ENCODE data around the gene CERT1.
"Not testable (repeated sequence)": the region's sequence is repeated elsewhere in the genome, so short reads cannot be mapped to it uniquely, and the experiment has no call there.

The CERT1 gene

GRCh38 chr5:75338408-75338807 is 173.0 kb downstream of the CERT1 start:
- H3K9ac ChIP-seq (ENCODE audit: low read depth, low read length): no peak overlapping the region
- H3K36me3 ChIP-seq (ENCODE audit: control insufficient read depth, insufficient read depth, low read length): no peaks in the 10 kb centered on the region
- H3K27me3 ChIP-seq (ENCODE audit: control insufficient read depth, insufficient read depth, low read length): no peaks in the 10 kb centered on the region
- H3K4me3 ChIP-seq (ENCODE audit: low read depth, low read length): peak overlapping the region; percentile 93
- no peaks in the 10 kb centered on the region for H3K9me3 ChIP-seq (ENCODE audit: control insufficient read depth, insufficient read depth, low read length)
- peaks cover 13% of the 10 kb centered on the region for H3K4me1 ChIP-seq (ENCODE audit: control insufficient read depth, insufficient read depth, low read length)

- H3K9me3 ChIP-seq (ENCODE audit: control insufficient read depth, insufficient read depth, low read length): no peaks in the 10 kb centered on the region
- H3K9ac ChIP-seq (ENCODE audit: low read depth, low read length): peak overlapping the region; percentile 79
- H3K27me3 ChIP-seq (ENCODE audit: control insufficient read depth, insufficient read depth, low read length): no peaks in the 10 kb centered on the region
- peaks cover 13% of the 10 kb centered on the region for H3K4me1 ChIP-seq (ENCODE audit: control insufficient read depth, insufficient read depth, low read length)
- no peaks in the 10 kb centered on the region for H3K36me3 ChIP-seq (ENCODE audit: control insufficient read depth, insufficient read depth, low read length)
- H3K4me3 ChIP-seq (ENCODE audit: low read depth, low read length): peak overlapping the region; percentile 93
These were observed 173.9 kb downstream of the CERT1 start for GRCh38 chr5:75337366-75338021.

GRCh38 chr5:75336615-75337336 is 174.7 kb downstream of the CERT1 start, which contains the start of gene HMGCR:
HMGCR (plus strand) TSS chr5:75337220; CDS start chr5:75342606, 5,386 bp downstream.
- Histone ChIP-seq H3K9me3 (ENCODE audit: control insufficient read depth, insufficient read depth, low read length) (no peaks in the 10 kb centered on the region), H3K4me1 (ENCODE audit: control insufficient read depth, insufficient read depth, low read length) (peaks cover 13% of the 10 kb centered on the region), H3K36me3 (ENCODE audit: control insufficient read depth, insufficient read depth, low read length) (no peaks in the 10 kb centered on the region), H3K9ac (ENCODE audit: low read depth, low read length) (peak within 1 kb of the TSS; percentile 84), H3K4me3 (ENCODE audit: low read depth, low read length) (peak within 1 kb of the TSS; percentile 93), H3K27me3 (ENCODE audit: control insufficient read depth, insufficient read depth, low read length) (no peaks in the 10 kb centered on the region)

- H3K36me3 ChIP-seq (ENCODE audit: control insufficient read depth, insufficient read depth, low read length): no peaks in the 10 kb centered on the region
- H3K9me3 ChIP-seq (ENCODE audit: control insufficient read depth, insufficient read depth, low read length): no peaks in the 10 kb centered on the region
- H3K4me1 ChIP-seq (ENCODE audit: control insufficient read depth, insufficient read depth, low read length): peaks cover 11% of the 10 kb centered on the region
- H3K9ac ChIP-seq (ENCODE audit: low read depth, low read length): peak overlapping the region; percentile 84
- H3K4me3 ChIP-seq (ENCODE audit: low read depth, low read length): peak overlapping the region; percentile 81
- no peaks in the 10 kb centered on the region for H3K27me3 ChIP-seq (ENCODE audit: control insufficient read depth, insufficient read depth, low read length)
These were observed 175.3 kb downstream of the CERT1 start for GRCh38 chr5:75335952-75336614.

GRCh38 chr5:75335486-75335885 is 175.9 kb downstream of the CERT1 start:
- Histone ChIP-seq H3K9me3 (ENCODE audit: control insufficient read depth, insufficient read depth, low read length) (no peaks in the 10 kb centered on the region), H3K4me3 (ENCODE audit: low read depth, low read length) (no peak overlapping the region), H3K4me1 (ENCODE audit: control insufficient read depth, insufficient read depth, low read length) (peaks cover 7% of the 10 kb centered on the region), H3K9ac (ENCODE audit: low read depth, low read length) (no peak overlapping the region), H3K36me3 (ENCODE audit: control insufficient read depth, insufficient read depth, low read length) (no peaks in the 10 kb centered on the region), H3K27me3 (ENCODE audit: control insufficient read depth, insufficient read depth, low read length) (no peaks in the 10 kb centered on the region)

- H3K9ac ChIP-seq (ENCODE audit: low read depth, low read length); H3K4me1 ChIP-seq (ENCODE audit: control insufficient read depth, insufficient read depth, low read length); H3K36me3 ChIP-seq (ENCODE audit: control insufficient read depth, insufficient read depth, low read length); H3K4me3 ChIP-seq (ENCODE audit: low read depth, low read length); H3K9me3 ChIP-seq (ENCODE audit: control insufficient read depth, insufficient read depth, low read length); H3K27me3 ChIP-seq (ENCODE audit: control insufficient read depth, insufficient read depth, low read length): not testable (repeated sequence)
These were observed 177.0 kb downstream of the CERT1 start for GRCh38 chr5:75334413-75334812.

- H3K36me3 ChIP-seq (ENCODE audit: control insufficient read depth, insufficient read depth, low read length); H3K27me3 ChIP-seq (ENCODE audit: control insufficient read depth, insufficient read depth, low read length); H3K4me1 ChIP-seq (ENCODE audit: control insufficient read depth, insufficient read depth, low read length); H3K9me3 ChIP-seq (ENCODE audit: control insufficient read depth, insufficient read depth, low read length); H3K9ac ChIP-seq (ENCODE audit: low read depth, low read length); H3K4me3 ChIP-seq (ENCODE audit: low read depth, low read length): not testable (repeated sequence)
These were observed 177.7 kb downstream of the CERT1 start for GRCh38 chr5:75333759-75334158.

- Histone ChIP-seq H3K4me1 (ENCODE audit: control insufficient read depth, insufficient read depth, low read length) (no peaks in the 10 kb centered on the region), H3K9ac (ENCODE audit: low read depth, low read length) (no peak overlapping the region), H3K9me3 (ENCODE audit: control insufficient read depth, insufficient read depth, low read length) (no peaks in the 10 kb centered on the region), H3K4me3 (ENCODE audit: low read depth, low read length) (no peak overlapping the region), H3K36me3 (ENCODE audit: control insufficient read depth, insufficient read depth, low read length) (no peaks in the 10 kb centered on the region), H3K27me3 (ENCODE audit: control insufficient read depth, insufficient read depth, low read length) (no peaks in the 10 kb centered on the region)
These were observed 180.0 kb downstream of the CERT1 start for GRCh38 chr5:75331095-75332090.

- Histone ChIP-seq H3K4me3 (ENCODE audit: low read depth, low read length) (no peak overlapping the region), H3K9me3 (ENCODE audit: control insufficient read depth, insufficient read depth, low read length) (no peaks in the 10 kb centered on the region), H3K9ac (ENCODE audit: low read depth, low read length) (no peak overlapping the region), H3K4me1 (ENCODE audit: control insufficient read depth, insufficient read depth, low read length) (no peaks in the 10 kb centered on the region), H3K36me3 (ENCODE audit: control insufficient read depth, insufficient read depth, low read length) (no peaks in the 10 kb centered on the region), H3K27me3 (ENCODE audit: control insufficient read depth, insufficient read depth, low read length) (no peaks in the 10 kb centered on the region)
These were observed 181.0 kb downstream of the CERT1 start for GRCh38 chr5:75330404-75330803.
